ENCODE measurements around the gene TREH. TPM values are rescaled to one million over a fixed set of nuclear protein-coding genes. Genes with fewer than 3 reads are reported as not detected.
"Not testable (repeated sequence)": the region's sequence is repeated elsewhere in the genome, so short reads cannot be mapped to it uniquely, and the experiment has no call there.

Gene TREH
- total RNA-seq, 1 donor from 2014 or later = not detected

DNA sequence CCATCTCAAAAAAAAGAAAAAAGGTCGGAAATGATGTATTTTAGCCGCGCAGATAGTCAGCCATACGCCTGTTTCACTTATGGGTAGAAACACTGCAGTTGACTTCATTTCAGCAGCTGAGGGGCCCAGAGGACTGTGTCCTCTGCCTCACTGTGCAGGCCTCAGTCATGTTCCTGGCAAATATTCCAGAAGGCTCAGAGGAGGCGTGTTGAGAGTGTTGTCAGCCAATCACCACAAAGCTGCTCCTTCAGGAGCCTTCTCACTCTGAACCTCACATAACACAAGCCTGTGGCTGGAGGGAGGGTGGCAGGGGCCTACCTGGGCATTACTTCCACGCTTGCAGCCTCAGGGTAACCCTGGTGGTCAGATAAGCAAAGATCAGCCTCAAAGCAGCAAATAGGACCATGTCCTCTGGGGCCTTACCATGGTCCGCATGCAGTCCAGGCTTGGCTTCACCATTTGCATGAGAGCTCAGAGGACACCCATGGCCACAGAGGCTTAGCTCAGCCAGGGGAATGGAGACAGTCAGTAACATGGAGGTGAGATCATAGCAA lies 17.3 kb upstream of the TREH start:
- no peak for DNase-seq (ENCODE audit: low read depth)

DNA sequence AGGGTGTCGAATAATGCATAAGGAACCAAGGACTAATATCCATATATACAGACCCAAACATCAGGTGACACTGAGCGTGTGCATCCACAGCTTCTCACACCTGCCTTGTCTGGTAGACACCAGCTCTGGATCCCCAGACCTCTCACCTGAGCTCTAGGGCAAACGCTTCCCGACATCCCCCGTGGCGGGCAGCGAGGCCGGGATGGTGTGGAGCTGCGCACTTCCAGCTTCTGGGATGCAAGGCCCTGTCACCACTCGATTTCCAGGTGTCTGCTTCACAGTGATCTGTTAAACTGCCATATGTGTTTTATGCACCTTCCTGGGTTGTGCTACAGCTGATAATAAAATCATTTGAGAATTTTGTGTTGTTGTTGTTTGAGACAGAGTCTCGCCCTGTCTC lies 15.3 kb upstream of the TREH start:
- DNase-seq (ENCODE audit: low read depth) = no peak

DNA sequence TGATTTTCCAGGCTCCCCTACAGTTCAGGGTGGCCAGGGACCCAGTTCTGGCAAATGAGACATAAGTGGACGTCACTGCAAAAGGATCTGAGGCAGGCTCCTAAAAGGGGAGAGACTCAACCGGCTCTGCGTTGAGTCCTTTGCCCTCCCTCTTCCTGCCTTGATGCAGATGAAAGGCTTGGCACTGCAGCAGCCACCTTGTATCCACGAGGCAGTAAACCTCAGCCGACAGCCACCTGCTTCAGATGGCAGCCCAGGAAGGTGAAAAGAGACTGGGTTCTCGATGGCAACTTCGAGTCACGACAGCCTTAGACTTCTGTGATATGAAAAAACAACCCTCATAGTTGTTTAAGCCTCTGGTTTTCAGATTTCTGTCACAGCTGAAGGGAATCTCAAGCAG lies 14.7 kb upstream of the TREH start:
- DNase-seq (ENCODE audit: low read depth) = no peak

DNA sequence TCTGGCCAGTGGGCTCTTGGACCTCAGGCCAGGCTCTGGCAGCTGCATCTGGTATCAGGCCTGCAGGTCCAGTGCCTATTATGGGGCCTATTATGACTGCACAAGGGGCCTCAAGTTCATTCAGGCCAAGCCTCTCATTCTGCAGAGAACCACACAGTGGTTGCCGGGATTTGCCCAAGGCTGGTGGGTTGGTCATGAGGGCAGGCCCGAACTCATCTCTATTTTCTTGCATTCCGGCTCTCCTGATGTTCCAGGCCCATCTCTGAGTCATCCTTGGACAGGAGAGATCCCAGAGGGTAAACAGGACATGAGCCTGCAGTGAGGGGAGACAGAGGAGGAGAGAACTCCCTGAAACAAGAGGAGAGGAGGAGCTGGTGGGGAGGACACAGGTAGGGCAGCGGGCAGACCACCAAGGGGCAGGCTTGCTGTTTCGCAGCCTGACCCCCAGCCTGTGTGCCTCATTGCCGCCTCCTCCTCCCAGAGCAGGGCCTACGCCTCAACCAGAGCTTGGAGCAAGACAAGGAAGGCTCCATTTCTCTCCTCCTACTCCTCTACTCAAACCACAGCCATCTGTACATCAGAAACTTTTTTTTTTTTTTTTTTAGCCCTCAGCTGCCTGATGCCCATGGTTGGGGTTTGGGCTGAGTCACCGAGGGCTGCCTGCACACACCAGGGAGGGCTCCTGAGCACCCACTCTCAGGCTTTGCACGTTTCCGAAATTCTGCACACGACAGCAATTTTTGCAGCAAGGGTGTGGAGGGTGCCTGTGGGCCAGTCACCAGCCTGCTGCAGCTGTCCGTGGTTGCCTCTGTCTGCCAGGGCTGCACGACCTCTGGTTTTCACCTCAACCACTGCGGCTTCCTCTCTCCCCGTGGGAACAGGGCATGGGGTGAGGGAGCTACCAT lies 12.7 kb upstream of the TREH start:
- DNase-seq (ENCODE audit: low read depth) = peak; percentile 97

DNA sequence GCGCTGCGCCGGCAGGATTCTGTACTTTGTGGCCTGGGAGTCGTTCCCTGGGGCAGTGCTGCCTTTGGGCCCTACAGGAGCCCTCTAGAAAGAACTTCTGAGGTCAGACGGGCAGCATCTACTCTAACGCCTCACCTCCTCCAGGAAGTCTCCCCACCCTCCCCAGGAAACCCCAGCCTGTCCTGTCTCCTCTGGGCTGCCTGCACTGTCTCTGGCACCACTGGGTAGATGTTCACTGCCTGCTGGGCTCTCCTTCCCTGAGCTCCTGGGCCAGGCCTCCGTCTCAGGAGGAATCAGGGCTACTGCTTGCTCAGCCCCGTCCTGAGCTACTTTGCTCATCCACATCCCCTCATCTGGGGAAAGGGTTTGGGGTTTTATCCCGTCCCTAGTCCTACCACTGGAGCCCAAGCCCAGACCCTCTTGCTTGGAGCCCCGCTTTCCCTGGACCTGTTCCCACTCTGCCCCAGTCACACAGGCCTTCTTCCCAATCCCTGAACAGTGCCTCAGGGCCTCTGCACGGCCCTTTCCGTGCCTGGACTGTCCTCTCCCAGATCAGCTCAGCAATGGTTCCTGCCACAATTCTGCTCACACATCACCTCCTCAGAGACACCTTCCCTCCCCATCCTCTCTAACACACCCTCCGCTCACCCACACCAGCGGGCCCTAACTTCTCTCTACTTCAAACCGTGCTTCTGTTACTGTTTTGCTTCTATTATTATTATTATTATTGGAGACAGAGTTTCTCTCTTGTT lies 11.3 kb upstream of the TREH start:
- DNase-seq (ENCODE audit: low read depth) = no peak

DNA sequence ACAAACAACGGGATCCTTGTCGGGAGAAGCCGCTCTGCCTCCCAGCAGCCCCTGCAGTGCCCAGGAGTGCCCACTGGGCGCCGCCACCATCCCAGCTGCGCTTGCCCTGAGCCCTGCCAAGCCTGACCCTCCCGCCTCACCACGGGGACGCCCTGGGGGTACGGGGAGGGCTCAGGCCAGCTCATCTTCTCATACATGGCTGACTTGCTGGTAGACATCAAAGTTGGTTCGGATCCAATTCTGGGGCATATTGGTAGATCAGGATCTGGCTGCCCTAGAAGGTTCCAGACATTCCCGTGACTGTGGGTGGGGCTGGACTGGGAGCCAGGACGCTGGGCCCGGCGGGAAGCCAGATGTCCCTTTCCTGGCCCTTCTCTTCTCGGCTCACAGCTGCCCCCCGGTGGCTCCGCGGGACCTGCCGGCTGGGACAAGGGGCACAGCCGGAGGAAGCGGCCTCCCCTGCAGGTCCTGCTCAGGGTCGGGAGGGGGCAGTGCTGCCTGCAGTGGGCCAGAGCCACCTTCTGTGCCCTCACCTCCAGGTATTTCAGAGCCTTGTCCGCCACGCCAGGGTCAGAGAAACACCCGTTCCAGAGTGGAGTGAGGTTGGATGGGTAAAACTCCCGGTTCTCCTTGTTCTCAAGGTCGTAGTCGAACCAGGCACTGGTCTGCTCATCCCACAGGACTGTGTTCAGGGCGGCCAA lies 10.6 kb upstream of the TREH start:
- peak; percentile 94 for DNase-seq (ENCODE audit: low read depth)

DNA sequence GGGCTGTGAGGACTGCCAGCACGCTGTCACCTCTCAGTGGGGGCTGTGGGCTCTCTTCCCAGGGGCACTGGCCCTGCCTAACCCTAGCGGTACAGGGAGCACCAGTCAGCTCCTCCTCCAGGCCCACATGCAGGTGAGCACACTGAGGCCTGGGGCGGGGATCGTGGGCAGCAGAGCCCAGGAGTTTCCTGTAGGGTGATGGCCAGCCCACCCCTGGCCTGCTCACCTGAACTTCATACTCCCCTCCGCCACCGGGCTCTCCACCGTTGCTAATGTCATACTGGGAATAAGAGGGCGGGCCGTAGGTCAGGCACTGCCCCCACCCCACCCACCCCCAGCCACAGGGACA lies 10.0 kb upstream of the TREH start:
- DNase-seq (ENCODE audit: low read depth) = no peak

DNA sequence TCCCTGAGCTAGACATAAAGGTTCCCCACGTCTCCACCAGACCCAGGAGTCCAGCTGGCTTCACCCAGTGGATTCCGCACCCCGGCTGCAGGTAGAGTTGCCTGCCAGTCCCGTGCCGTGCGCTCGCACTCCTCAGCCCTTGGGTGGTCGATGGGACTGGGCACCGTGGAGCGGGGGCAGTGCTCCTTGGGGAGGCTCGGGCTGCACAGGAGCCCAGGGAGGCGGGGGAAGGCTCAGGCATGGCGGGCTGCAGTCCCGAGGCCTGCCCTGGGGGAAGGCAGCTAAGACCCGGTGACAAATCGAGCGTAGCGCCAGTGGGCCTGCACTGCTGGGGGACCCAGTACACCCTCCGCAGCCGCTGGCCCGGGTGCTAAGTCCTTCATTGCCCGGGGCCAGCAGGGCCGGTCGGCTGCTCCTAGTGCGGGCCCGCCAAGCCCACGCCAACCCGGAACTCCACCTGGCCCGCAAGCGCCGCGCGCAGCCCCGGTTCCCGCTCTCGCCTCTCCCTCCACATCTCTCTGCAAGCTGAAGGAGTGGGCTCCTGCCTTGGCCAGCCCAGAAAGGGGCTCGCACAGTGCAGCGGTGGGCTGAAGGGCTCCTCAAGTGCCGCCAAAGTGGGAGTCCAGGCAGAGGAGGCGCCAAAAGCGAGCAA lies 9.5 kb upstream of the TREH start:
- no peak for DNase-seq (ENCODE audit: low read depth)

DNA sequence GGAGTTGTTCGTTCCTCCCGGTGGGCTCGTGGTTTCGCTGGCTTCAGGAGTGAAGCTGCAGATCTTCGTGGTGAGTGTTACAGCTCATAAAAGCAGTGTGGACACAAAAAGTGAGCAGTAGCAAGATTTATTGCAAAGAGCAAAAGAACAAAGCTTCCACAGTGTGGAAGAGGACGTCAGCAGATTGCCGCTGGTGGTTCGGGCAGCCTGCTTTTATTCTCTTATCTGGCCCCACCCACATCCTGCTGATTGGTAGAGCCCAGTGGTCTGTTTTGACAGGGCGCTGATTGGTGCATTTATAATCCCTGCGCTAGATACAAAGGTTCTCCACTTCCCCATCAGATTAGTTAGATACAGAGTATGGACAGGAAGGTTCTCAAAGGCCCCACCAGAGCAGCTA lies 8.9 kb upstream of the TREH start:
- DNase-seq (ENCODE audit: low read depth) = not testable (repeated sequence)

DNA sequence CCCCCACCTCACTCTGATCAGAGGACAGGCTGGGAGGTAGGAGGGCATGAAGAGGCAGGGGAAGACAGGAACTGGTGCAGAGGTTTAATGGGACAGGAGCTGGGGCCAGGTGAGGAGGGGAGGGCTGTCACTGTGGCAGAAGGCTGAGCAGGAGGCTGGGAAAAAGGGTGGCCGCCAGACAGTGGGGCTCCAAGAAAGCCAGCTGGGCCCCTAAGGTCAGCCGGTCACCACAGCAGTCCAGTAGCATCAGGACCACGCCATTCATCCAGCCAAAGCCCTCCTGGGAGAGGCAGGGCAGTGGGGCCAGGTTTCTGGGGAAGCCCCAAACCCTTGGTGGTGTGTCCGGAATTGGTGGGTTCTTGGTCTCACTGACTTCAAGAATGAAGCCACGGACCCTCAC lies 8.5 kb upstream of the TREH start:
- no peak for DNase-seq (ENCODE audit: low read depth)

DNA sequence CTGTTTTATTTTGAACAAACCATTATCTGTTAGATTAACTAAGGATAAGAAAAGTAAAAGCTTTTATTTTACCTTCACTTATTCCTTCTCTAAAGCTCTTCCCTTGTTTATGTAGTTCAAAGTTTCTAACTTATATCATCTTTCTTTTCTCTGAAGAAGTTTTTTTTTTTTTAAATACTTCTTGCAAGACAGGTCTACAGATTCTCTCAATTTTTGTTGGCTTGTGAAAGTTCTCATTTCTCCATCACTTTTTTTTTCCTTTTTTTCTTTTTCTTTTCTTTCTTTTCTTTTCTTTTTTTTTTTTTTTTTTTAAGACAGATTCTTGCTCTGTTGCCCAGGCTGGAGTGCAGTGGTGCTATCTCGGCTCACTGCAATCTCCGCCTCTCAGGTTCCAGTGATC lies 4.7 kb upstream of the TREH start:
- no peak for DNase-seq (ENCODE audit: low read depth)

DNA sequence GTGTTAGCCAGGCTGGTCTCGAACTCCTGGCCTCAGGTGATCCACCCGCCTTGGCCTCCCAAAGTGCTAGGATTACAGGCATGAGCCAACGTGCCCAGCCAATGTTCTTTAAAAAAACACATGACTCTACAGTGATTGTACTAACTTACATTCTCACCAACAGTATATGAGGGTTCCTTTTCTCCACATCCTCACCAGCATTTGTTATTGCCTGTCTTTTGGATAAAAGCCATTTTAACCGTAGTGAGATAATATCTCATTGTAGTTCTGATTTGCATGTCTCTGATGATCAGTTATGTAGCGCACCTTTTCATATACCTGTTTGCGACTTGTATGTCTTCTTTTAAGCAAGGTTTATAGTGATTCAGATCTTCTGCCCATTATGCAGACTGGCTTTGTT lies 3.5 kb upstream of the TREH start:
- not testable (repeated sequence) for DNase-seq (ENCODE audit: low read depth)

DNA sequence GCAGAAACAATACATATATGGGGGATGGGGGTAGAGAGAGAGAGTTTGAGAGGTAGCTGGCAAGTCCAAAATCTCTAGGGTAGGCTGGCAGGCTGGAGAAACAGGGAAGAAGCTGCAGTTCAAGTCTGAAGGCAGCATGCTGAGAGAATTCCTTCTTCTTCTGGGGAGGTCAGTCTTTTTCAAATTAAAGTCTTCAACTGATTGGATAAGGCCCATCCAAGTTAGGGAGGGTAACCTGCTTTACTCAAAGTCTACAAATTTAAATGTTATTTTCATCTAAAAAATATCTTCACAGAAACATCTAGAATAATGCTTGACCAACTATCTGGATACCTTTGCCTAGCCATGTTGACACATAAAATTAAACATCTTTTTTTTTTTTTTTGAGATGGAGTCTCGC lies 2.9 kb upstream of the TREH start:
- DNase-seq (ENCODE audit: low read depth) = no peak

DNA sequence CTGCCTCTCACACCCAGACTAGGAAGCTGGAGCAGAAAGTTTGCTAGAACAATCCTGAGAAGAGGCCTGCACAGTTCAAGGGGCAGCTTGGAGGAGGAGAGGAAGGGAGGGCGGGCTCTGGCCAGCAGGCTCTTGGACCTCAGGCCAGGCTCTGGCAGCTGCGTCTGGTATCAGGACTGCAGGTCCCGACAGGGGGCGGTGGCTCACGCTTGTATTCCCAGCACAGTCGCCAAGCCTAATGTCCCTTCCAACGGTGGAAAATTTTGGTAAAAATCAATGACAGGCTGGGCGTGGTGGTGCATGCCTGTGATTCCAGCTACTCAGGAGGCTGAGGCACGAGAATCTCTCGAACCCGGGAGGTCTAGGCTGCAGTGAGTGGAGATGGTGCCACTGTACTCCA lies 542 bp downstream of the TREH start:
- DNase-seq (ENCODE audit: low read depth) = peak; percentile 20

DNA sequence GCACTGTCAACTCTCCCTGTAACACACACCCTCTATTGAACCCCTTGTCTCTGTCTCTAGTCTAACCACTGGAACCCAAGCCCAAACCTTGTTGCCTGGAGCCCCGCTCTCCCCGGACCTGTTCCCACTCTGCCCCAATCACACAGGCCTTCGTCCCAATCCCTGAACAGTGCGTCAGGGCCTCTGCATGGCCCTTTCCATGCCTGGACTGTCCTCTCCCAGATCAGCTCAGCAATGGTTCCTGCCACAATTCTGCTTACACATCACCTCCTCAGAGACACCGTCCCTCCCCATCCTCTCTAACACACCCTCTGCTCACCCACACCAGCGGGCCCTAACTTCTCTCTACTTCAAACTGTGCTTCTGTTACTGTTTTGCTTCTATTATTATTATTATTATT lies 1.5 kb downstream of the TREH start:
- DNase-seq (ENCODE audit: low read depth) = no peak

DNA sequence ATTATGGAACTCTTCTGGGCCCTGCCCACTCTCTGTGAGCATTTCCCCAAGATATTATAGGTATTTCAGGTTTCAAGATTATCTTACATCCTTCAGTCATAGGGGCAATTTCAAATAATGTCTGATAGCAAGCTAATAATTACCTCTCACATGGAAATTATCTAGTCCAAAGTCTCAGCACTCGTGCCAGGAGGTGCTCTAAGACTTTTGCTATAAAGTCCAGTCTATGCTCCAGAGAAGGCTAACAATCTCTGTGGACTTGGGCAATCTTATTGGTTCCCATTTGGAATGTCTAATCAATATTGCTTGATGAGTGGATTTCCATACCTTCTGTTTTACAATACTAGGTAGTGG lies 5.4 kb downstream of the TREH start:
- no peak for DNase-seq (ENCODE audit: low read depth)

DNA sequence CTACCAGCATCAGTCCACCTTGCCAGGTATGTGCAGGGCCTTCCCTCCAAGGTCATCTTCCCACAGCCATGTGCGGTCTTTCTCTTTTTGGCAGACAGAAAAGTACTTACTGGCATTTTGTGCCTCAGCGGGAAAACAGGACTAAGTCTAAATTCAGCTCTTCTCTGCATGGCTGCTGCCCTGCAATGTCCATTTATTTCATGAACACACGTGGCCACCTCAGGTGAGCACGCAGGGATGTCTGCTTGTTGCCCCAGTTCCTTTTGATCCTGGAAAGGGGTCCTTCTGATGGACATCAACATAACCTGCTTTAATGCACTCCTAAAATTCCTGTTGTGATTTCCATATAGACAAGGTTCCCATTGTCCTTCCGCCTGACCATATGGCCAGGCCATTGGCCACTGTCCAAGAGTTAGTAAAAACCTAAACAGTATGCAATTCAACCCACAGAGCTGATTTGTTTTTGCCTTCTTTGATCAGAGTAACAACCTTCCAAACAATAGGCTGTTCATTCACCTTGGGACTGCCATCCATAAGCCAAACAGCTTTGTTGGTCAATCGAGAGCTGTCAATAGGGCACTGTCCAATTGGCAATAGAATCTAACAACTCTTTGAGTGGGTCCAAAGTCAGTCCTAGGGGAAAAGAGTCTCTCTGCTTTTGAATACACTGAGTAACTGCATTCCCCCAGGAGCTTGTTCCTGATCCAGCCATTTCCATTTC lies 5.9 kb downstream of the TREH start:
- DNase-seq (ENCODE audit: low read depth) = no peak

DNA sequence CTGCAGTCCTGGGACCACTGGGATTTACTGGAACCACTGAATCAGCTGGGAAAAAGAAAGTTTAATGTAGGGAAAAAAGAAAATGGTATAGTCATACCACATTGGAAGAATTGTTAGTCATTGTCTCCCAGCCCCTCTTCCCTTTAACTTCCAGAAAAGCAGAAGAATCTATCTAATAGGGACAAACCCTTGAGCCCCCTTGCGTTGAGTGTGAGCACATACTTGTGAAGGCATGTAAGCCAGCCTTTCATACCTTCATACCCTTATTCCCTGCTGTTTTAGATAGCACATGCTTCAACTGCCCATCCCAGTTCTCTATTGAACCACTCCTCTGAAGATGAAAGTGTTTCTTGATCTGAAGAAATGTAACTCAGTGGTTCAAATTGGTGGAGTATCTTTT lies 6.6 kb downstream of the TREH start:
- no peak for DNase-seq (ENCODE audit: low read depth)

DNA sequence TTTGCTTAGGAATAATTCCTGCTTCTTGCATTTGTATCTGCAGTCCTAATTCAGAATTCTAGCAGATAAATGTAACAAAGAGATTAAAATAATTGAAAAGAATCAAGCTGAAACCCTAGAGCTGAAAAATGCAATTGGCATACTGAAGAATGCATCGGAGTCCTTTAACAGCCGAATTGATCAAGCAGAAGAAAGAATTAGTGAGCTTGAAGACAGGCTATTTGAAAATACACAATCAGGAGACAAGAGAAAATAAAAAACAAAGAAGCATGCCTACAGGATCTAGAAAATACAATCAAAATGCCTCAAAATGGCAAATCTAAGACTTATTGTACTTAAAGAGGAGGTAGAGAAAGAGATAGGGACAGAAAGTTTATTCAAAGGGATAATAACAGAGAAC lies 8.2 kb downstream of the TREH start:
- no peak for DNase-seq (ENCODE audit: low read depth)

DNA sequence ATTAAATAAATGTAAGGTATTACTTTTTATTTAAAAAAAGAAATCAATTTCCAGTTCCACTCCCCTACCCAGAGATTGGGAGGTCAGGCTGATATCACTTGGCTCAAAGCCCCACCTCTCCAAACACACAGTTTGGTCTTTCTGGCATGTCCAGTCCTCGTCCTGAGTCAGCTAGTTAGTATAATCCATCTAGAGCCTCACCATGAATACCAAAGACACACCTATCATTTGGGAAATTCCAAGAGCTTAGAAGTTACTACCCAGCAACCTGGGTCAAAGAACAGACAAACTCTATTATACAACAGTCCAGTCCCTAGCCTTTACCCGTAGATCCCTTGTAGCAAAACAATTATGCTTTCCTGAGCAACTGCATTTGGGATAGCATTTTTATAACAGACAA lies 9.4 kb downstream of the TREH start:
- DNase-seq (ENCODE audit: low read depth) = no peak

DNA sequence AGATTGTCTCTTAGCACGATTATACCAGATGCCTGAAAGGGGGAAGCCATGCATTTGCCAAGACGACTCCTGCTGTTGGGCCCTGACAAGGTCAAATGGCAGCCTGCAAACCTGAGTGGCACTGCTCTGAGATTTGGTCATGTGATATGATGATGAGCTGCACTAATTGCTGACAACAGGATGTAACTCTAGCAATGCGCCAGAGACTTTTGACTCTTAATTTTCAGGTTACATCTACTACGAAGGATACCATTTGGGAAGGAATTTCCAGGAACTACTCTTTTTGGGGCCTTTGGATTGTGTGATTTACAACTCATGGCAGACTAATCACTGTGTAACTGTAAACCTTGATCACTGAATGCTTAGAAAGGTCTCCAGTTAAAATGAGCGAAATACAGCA lies 13.1 kb downstream of the TREH start:
- DNase-seq (ENCODE audit: low read depth) = no peak
